ENCODE data around the gene OXTR. TPM values are rescaled to one million over a fixed set of nuclear protein-coding genes. Genes with fewer than 3 reads are reported as not detected.

The OXTR gene
- total RNA-seq, 1 experiment from 2014 or later = 3.6 TPM

GRCh38 chr3:8765528-8765927 is 3.9 kb downstream of the OXTR start:
- DNase-seq (ENCODE audit: low spot score) (no peak), ATAC-seq (no peak)
- POLR2A ChIA-PET = no interaction called here
- H3K4me1 Mint-ChIP-seq = peaks cover 22% of the 10 kb centered on the region
- H3K4me3 Mint-ChIP-seq = no peak overlapping the region
- no peaks in the 10 kb centered on the region for H3K9me3 Mint-ChIP-seq
- H3K27me3 Mint-ChIP-seq (ENCODE audit: low read depth) = peaks cover 54% of the 10 kb centered on the region
- TF ChIP-seq, protein P1, sequence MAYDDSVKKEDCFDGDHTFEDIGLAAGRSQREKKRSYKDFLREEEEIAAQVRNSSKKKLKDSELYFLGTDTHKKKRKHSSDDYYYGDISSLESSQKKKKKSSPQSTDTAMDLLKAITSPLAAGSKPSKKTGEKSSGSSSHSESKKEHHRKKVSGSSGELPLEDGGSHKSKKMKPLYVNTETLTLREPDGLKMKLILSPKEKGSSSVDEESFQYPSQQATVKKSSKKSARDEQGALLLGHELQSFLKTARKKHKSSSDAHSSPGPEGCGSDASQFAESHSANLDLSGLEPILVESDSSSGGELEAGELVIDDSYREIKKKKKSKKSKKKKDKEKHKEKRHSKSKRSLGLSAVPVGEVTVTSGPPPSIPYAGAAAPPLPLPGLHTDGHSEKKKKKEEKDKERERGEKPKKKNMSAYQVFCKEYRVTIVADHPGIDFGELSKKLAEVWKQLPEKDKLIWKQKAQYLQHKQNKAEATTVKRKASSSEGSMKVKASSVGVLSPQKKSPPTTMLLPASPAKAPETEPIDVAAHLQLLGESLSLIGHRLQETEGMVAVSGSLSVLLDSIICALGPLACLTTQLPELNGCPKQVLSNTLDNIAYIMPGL (CRISPR knock-in tag; IDR thresholded peaks at IDR 0.05) = no peak
- TF ChIP-seq OVOL2 (CRISPR knock-in tag; IDR thresholded peaks at IDR 0.05; ENCODE audit: borderline replicate concordance) (no peak), ZNF425 (CRISPR knock-in tag; conservative IDR thresholded peaks at IDR 0.05) (no peak), CDX4 (CRISPR knock-in tag; IDR thresholded peaks at IDR 0.05; ENCODE audit: borderline replicate concordance) (no peak), NFE2L1 (CRISPR knock-in tag; IDR thresholded peaks at IDR 0.05) (no peak), MYBL2 (CRISPR knock-in tag; IDR thresholded peaks at IDR 0.05) (no peak), TP53 (CRISPR knock-in tag; IDR thresholded peaks at IDR 0.05) (no peak), TCF7 (CRISPR knock-in tag; IDR thresholded peaks at IDR 0.05; ENCODE audit: low read depth) (no peak), GTF2I (CRISPR knock-in tag; conservative IDR thresholded peaks at IDR 0.05) (no peak), NR1H2 (CRISPR knock-in tag; IDR thresholded peaks at IDR 0.05) (no peak), ATF1 (CRISPR knock-in tag; IDR thresholded peaks at IDR 0.05) (no peak), NFYB (CRISPR knock-in tag; conservative IDR thresholded peaks at IDR 0.05; ENCODE audit: low read depth) (no peak)
- TF ChIP-seq, protein P2, sequence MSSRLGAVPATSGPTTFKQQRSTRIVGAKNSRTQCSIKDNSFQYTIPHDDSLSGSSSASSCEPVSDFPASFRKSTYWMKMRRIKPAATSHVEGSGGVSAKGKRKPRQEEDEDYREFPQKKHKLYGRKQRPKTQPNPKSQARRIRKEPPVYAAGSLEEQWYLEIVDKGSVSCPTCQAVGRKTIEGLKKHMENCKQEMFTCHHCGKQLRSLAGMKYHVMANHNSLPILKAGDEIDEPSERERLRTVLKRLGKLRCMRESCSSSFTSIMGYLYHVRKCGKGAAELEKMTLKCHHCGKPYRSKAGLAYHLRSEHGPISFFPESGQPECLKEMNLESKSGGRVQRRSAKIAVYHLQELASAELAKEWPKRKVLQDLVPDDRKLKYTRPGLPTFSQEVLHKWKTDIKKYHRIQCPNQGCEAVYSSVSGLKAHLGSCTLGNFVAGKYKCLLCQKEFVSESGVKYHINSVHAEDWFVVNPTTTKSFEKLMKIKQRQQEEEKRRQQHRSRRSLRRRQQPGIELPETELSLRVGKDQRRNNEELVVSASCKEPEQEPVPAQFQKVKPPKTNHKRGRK (CRISPR knock-in tag; IDR thresholded peaks at IDR 0.05; ENCODE audit: borderline replicate concordance) = no peak
- TF ChIP-seq, protein P3, sequence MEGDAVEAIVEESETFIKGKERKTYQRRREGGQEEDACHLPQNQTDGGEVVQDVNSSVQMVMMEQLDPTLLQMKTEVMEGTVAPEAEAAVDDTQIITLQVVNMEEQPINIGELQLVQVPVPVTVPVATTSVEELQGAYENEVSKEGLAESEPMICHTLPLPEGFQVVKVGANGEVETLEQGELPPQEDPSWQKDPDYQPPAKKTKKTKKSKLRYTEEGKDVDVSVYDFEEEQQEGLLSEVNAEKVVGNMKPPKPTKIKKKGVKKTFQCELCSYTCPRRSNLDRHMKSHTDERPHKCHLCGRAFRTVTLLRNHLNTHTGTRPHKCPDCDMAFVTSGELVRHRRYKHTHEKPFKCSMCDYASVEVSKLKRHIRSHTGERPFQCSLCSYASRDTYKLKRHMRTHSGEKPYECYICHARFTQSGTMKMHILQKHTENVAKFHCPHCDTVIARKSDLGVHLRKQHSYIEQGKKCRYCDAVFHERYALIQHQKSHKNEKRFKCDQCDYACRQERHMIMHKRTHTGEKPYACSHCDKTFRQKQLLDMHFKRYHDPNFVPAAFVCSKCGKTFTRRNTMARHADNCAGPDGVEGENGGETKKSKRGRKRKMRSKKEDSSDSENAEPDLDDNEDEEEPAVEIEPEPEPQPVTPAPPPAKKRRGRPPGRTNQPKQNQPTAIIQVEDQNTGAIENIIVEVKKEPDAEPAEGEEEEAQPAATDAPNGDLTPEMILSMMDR (IDR thresholded peaks at IDR 0.05) = no peak
- TF ChIP-seq, protein P4, sequence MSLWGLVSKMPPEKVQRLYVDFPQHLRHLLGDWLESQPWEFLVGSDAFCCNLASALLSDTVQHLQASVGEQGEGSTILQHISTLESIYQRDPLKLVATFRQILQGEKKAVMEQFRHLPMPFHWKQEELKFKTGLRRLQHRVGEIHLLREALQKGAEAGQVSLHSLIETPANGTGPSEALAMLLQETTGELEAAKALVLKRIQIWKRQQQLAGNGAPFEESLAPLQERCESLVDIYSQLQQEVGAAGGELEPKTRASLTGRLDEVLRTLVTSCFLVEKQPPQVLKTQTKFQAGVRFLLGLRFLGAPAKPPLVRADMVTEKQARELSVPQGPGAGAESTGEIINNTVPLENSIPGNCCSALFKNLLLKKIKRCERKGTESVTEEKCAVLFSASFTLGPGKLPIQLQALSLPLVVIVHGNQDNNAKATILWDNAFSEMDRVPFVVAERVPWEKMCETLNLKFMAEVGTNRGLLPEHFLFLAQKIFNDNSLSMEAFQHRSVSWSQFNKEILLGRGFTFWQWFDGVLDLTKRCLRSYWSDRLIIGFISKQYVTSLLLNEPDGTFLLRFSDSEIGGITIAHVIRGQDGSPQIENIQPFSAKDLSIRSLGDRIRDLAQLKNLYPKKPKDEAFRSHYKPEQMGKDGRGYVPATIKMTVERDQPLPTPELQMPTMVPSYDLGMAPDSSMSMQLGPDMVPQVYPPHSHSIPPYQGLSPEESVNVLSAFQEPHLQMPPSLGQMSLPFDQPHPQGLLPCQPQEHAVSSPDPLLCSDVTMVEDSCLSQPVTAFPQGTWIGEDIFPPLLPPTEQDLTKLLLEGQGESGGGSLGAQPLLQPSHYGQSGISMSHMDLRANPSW (CRISPR knock-in tag; conservative IDR thresholded peaks at IDR 0.05; ENCODE audit: low read depth) = no peak
- H3K36me3 Mint-ChIP-seq = no peaks in the 10 kb centered on the region
- CTCF ChIA-PET = interaction anchor here (1.0 to 1.3 kb wide), 2 partner anchors 10 to 52 kb away, joined by 3 to 4 read pairs; no protein-coding TSS in a partner anchor
- H3K27ac Mint-ChIP-seq = no peak overlapping the region
